Memory B cell (primary cell): ENCODE data around the gene SLC2A6.

ENCODE experiments used
- ATAC-seq: fragments of 150-1000 bp; cut with Tn5 transposase; 2 replicates; pipeline ENCODE4 v1.10.0; 2021; ENCODE audit warnings: low read depth, mild to moderate bottlenecking, moderate library complexity
- DNase-seq, 2 donors: peaks; one replicate each; pipeline ENCODE4 v3.0.0; 2022; ENCODE audit warnings: low spot score in 2 of 2
- H3K27ac Mint-ChIP-seq: one replicate; pipeline ENCODE4 v1.8.0; 2022; ENCODE audit warnings: mild to moderate bottlenecking, moderate library complexity, mixed read lengths
- H3K27me3 Mint-ChIP-seq: one replicate; pipeline ENCODE4 v1.8.0; 2022; ENCODE audit warnings: mixed read lengths
- H3K36me3 Mint-ChIP-seq: one replicate; pipeline ENCODE4 v1.8.0; 2022; ENCODE audit warnings: mild to moderate bottlenecking, mixed read lengths
- H3K4me1 Mint-ChIP-seq: one replicate; pipeline ENCODE4 v1.8.0; 2022; ENCODE audit warnings: mixed read lengths
- H3K4me3 Mint-ChIP-seq: one replicate; pipeline ENCODE4 v1.8.0; 2022; ENCODE audit warnings: mild to moderate bottlenecking, moderate library complexity, mixed read lengths
- H3K9me3 Mint-ChIP-seq: one replicate; pipeline ENCODE4 v1.8.0; 2022; ENCODE audit warnings: mixed read lengths

Gene SLC2A6

GRCh38 chr9:133445293-133445969 is 33.5 kb downstream of the SLC2A6 start:
- no peaks in the 10 kb centered on the region for H3K36me3 Mint-ChIP-seq
- peaks cover 1% of the 10 kb centered on the region for H3K27me3 Mint-ChIP-seq
- H3K27ac Mint-ChIP-seq = no peak overlapping the region
- ATAC-seq = no peak
- H3K9me3 Mint-ChIP-seq = no peaks in the 10 kb centered on the region
- H3K4me1 Mint-ChIP-seq = peaks cover 13% of the 10 kb centered on the region
- no peak for DNase-seq
- no peak overlapping the region for H3K4me3 Mint-ChIP-seq

GRCh38 chr9:133443982-133444381 is 34.9 kb downstream of the SLC2A6 start:
- no peak for DNase-seq
- H3K36me3 Mint-ChIP-seq = no peaks in the 10 kb centered on the region
- ATAC-seq = no peak
- no peak overlapping the region for H3K4me3 Mint-ChIP-seq
- H3K9me3 Mint-ChIP-seq = no peaks in the 10 kb centered on the region
- H3K4me1 Mint-ChIP-seq = peaks cover 16% of the 10 kb centered on the region
- H3K27ac Mint-ChIP-seq = peak overlapping the region; percentile 53
- peaks cover 1% of the 10 kb centered on the region for H3K27me3 Mint-ChIP-seq

- H3K27ac Mint-ChIP-seq = no peak overlapping the region
- H3K4me1 Mint-ChIP-seq = peaks cover 16% of the 10 kb centered on the region
- no peaks in the 10 kb centered on the region for H3K36me3 Mint-ChIP-seq
- peaks cover 1% of the 10 kb centered on the region for H3K27me3 Mint-ChIP-seq
- no peaks in the 10 kb centered on the region for H3K9me3 Mint-ChIP-seq
- no peak overlapping the region for H3K4me3 Mint-ChIP-seq
- DNase-seq = no peak
- ATAC-seq = no peak
Observed at GRCh38 chr9:133443248-133443647, 35.7 kb downstream of the SLC2A6 start.

GRCh38 chr9:133441571-133441970 is 37.3 kb downstream of the SLC2A6 start:
- ATAC-seq (no peak), DNase-seq (no peak)
- H3K4me1 Mint-ChIP-seq = peaks cover 20% of the 10 kb centered on the region
- H3K9me3 Mint-ChIP-seq = no peaks in the 10 kb centered on the region
- H3K27me3 Mint-ChIP-seq = peaks cover 1% of the 10 kb centered on the region
- no peaks in the 10 kb centered on the region for H3K36me3 Mint-ChIP-seq
- peak overlapping the region; percentile 56 for H3K4me3 Mint-ChIP-seq
- peak overlapping the region; percentile 92 for H3K27ac Mint-ChIP-seq

- ATAC-seq = peak; percentile 98
- H3K4me1 Mint-ChIP-seq = peaks cover 20% of the 10 kb centered on the region
- H3K9me3 Mint-ChIP-seq = no peaks in the 10 kb centered on the region
- peak; percentile 56 to 62 for DNase-seq
- peak overlapping the region; percentile 92 for H3K27ac Mint-ChIP-seq
- no peak overlapping the region for H3K4me3 Mint-ChIP-seq
- no peaks in the 10 kb centered on the region for H3K36me3 Mint-ChIP-seq
- H3K27me3 Mint-ChIP-seq = no peaks in the 10 kb centered on the region
Observed at GRCh38 chr9:133440874-133441273, 38.0 kb downstream of the SLC2A6 start.

GRCh38 chr9:133439337-133439736 is 39.6 kb downstream of the SLC2A6 start:
- ATAC-seq = no peak
- DNase-seq = no peak

GRCh38 chr9:133437753-133438531 is 41.0 kb downstream of the SLC2A6 start:
- ATAC-seq (no peak), DNase-seq (no peak)
- Mint-ChIP-seq H3K27me3 (no peaks in the 10 kb centered on the region), H3K4me3 (no peak overlapping the region), H3K4me1 (peaks cover 20% of the 10 kb centered on the region), H3K36me3 (no peaks in the 10 kb centered on the region), H3K27ac (no peak overlapping the region), H3K9me3 (no peaks in the 10 kb centered on the region)

More at GRCh38 chr9:133439337-133439736, 39.6 kb downstream of the SLC2A6 start:
- Mint-ChIP-seq H3K27me3 (no peaks in the 10 kb centered on the region), H3K36me3 (no peaks in the 10 kb centered on the region), H3K4me1 (peaks cover 20% of the 10 kb centered on the region), H3K9me3 (no peaks in the 10 kb centered on the region), H3K4me3 (no peak overlapping the region), H3K27ac (peak overlapping the region; percentile 15)

GRCh38 chr9:133436681-133437080 is 42.2 kb downstream of the SLC2A6 start:
- ATAC-seq = no peak
- Mint-ChIP-seq H3K4me3 (no peak overlapping the region), H3K4me1 (peaks cover 16% of the 10 kb centered on the region), H3K36me3 (no peaks in the 10 kb centered on the region), H3K27me3 (no peaks in the 10 kb centered on the region), H3K27ac (no peak overlapping the region), H3K9me3 (no peaks in the 10 kb centered on the region)
- DNase-seq = no peak

- no peak overlapping the region for H3K4me3 Mint-ChIP-seq
- no peaks in the 10 kb centered on the region for H3K36me3 Mint-ChIP-seq
- no peak for ATAC-seq
- H3K4me1 Mint-ChIP-seq = peaks cover 9% of the 10 kb centered on the region
- H3K27me3 Mint-ChIP-seq = peaks cover 2% of the 10 kb centered on the region
- no peak for DNase-seq
- H3K9me3 Mint-ChIP-seq = no peaks in the 10 kb centered on the region
- H3K27ac Mint-ChIP-seq = no peak overlapping the region
Observed at GRCh38 chr9:133433351-133433843, 45.5 kb downstream of the SLC2A6 start.

GRCh38 chr9:133430244-133430643 is 48.7 kb downstream of the SLC2A6 start:
- H3K27me3 Mint-ChIP-seq = peaks cover 2% of the 10 kb centered on the region
- H3K36me3 Mint-ChIP-seq = no peaks in the 10 kb centered on the region
- ATAC-seq = no peak
- H3K4me1 Mint-ChIP-seq = peaks cover 8% of the 10 kb centered on the region
- H3K27ac Mint-ChIP-seq = no peak overlapping the region
- no peaks in the 10 kb centered on the region for H3K9me3 Mint-ChIP-seq
- no peak for DNase-seq
- H3K4me3 Mint-ChIP-seq = no peak overlapping the region

GRCh38 chr9:133429641-133430161 is 49.2 kb downstream of the SLC2A6 start:
- Mint-ChIP-seq H3K27me3 (peaks cover 2% of the 10 kb centered on the region), H3K4me3 (peak overlapping the region; percentile 87), H3K9me3 (no peaks in the 10 kb centered on the region), H3K4me1 (peaks cover 8% of the 10 kb centered on the region), H3K27ac (peak overlapping the region; percentile 17), H3K36me3 (no peaks in the 10 kb centered on the region)
- DNase-seq (no peak), ATAC-seq (peak; percentile 74)

GRCh38 chr9:133429214-133429613 is 49.7 kb downstream of the SLC2A6 start:
- no peak for ATAC-seq
- H3K27ac Mint-ChIP-seq = peak overlapping the region; percentile 17

GRCh38 chr9:133428617-133429101 is 50.2 kb downstream of the SLC2A6 start:
- Mint-ChIP-seq H3K27ac (no peak overlapping the region), H3K4me1 (peaks cover 8% of the 10 kb centered on the region), H3K36me3 (no peaks in the 10 kb centered on the region), H3K27me3 (peaks cover 2% of the 10 kb centered on the region), H3K4me3 (peak overlapping the region; percentile 78), H3K9me3 (no peaks in the 10 kb centered on the region)
- DNase-seq (no peak), ATAC-seq (peak; percentile 46)

More at GRCh38 chr9:133429214-133429613, 49.7 kb downstream of the SLC2A6 start:
- Mint-ChIP-seq H3K9me3 (no peaks in the 10 kb centered on the region), H3K4me1 (peaks cover 8% of the 10 kb centered on the region), H3K4me3 (peak overlapping the region; percentile 87), H3K36me3 (no peaks in the 10 kb centered on the region), H3K27me3 (peaks cover 2% of the 10 kb centered on the region)
- no peak for DNase-seq
